ENCODE data around the gene IL22RA2.
A peak's percentile ranks its signal among the peaks of the same experiment; 100 is the strongest.
"Not testable (repeated sequence)": the region's sequence is repeated elsewhere in the genome, so short reads cannot be mapped to it uniquely, and the experiment has no call there.

Gene IL22RA2

GRCh38 chr6:137173501-137173900 lies at the start of gene IL22RA2:
Gene IL22RA2 (minus strand): TSS chr6:137173644. CDS start chr6:137161749, 11,895 bp downstream.
- DNase-seq (ENCODE audit: low read depth) = no peak

DNA sequence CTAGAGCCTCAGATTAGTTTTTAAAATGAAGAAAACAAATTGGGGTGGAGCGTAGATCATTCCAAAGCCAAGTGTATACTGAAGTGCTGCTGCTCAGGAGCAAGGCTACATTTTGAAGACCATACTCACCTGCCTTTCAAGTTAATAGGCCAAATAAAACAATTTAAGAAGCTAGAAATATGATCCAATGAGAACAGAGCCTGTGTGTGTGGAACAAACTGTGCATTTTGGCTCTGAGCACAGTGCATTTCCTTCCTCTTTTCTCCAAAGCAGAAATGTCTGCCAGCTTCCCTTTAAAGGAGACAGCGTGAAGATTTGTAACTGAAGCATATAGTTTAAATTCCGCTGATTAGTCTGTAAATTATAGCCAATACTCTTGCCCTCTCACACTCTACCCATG lies 48.9 kb upstream of the IL22RA2 start:
- no peak for DNase-seq (ENCODE audit: low read depth)

DNA sequence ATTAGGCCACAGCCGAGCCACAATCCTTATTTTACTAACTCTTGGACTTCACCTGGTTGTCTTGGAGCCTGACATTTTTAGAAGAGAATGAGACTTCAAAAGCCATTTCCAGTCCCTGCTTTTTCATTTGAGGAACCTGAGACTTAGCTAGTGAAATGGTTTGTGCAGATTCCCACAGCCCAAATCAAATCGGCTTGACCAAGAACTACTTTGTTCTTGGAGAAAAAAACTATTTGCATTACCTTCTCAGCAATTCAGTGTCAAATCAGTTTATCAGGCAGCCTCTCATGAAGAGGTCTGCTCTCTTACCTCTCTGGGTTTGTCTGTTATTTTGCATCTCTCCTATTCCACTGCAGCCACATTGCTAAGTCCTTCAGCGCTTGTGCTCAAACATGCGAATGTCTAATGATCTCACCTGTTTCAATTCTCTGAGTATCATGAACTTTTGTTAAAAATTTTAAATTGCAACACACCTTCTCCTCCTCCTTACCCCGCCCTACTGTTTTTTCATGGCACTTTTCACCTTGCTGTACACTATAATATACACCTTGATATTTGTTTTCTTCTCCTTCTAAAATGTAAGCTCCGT lies 46.3 kb upstream of the IL22RA2 start:
- no peak for DNase-seq (ENCODE audit: low read depth)

GRCh38 chr6:137218917-137219663 lies 45.6 kb upstream of the IL22RA2 start, which contains the start of gene IFNGR1:
Gene IFNGR1 (minus strand): TSS chr6:137219385. CDS start chr6:137219327, 58 bp downstream.
- peak; percentile 91 for DNase-seq (ENCODE audit: low read depth)

GRCh38 chr6:137218473-137218916 lies 45.1 kb upstream of the IL22RA2 start:
- DNase-seq (ENCODE audit: low read depth) = no peak

DNA sequence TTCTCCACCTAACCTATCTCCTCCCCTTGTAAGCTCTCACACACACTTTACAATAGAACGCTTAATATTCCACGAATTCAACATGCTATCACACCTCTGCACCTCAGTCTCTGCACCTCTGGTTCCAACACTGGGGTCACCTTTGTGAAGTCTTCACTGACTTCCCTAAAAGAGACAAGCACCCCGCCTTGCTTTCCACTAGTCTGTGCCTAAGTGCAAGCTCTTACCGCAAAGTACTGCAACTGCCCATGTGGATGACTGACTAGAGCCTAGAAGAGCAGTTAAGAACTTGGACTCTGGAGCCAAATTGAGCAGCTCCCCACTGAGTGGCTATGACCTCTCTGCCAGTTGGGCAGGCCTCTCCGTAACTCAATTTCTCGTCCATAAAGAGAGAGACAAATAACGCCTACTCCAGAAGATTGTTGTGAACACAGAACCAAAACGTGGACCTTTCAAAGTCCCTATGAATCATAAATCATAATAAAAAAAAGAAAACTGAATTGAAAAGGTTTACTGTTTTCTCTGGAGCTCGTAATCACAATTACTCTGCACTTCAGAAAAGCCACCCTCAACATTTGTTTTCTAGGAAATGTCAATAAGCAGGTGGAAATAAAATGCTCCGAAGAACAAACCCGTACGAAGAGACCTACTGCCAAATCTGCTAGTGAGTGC lies 44.5 kb upstream of the IL22RA2 start:
- no peak for DNase-seq (ENCODE audit: low read depth)

GRCh38 chr6:137216875-137217553 lies 43.6 kb upstream of the IL22RA2 start:
- DNase-seq (ENCODE audit: low read depth) = no peak

- no peak for DNase-seq (ENCODE audit: low read depth)
Observed at GRCh38 chr6:137216106-137216505, 42.7 kb upstream of the IL22RA2 start.

- not testable (repeated sequence) for DNase-seq (ENCODE audit: low read depth)
Observed at GRCh38 chr6:137215630-137216029, 42.2 kb upstream of the IL22RA2 start.

- no peak for DNase-seq (ENCODE audit: low read depth)
Observed at GRCh38 chr6:137214931-137215330, 41.5 kb upstream of the IL22RA2 start.

GRCh38 chr6:137213813-137214212 lies 40.4 kb upstream of the IL22RA2 start:
- DNase-seq (ENCODE audit: low read depth) = no peak

DNA sequence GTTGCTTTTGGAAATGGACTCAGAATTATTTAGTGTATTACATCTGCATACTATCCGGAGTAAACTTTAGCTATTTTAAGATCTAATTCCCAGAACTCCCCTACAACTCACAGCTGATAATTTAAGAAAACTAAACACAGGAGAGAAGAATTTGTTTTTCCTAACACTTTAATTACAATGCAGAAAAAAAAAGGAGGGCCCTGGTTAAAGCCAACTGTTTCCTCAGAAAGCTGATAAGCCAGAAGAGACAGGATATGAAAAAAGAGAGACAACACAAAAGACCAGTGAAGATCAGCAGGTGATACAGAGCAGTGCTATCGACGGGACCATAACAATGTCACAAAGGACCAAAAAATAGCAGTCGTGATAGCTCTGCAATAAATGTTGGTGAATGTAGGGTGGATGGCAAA lies 39.9 kb upstream of the IL22RA2 start:
- DNase-seq (ENCODE audit: low read depth) = no peak

DNA sequence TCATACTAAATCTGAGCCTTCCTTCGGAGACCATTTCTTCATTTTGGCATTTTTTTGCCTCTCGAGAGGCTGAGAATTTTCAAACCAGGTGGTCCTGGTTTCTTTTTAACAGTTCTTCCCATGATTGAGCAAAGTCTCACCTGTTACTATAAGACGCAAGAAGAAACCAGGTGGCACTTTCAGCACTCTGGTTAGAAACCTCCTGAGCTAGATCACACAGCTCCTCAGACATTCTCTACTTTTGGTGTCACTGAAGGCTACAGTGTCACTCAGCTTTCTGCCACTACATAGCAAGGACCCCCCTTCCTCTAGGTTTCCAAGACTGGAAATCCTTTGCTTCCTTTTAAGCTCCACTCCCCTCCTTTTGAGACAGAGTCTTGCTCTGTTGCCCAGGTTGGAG lies 38.5 kb upstream of the IL22RA2 start:
- no peak for DNase-seq (ENCODE audit: low read depth)

- DNase-seq (ENCODE audit: low read depth) = no peak
Observed at GRCh38 chr6:137210903-137211302, 37.5 kb upstream of the IL22RA2 start.

GRCh38 chr6:137208279-137208678 lies 34.8 kb upstream of the IL22RA2 start:
- DNase-seq (ENCODE audit: low read depth) = no peak

- not testable (repeated sequence) for DNase-seq (ENCODE audit: low read depth)
Observed at GRCh38 chr6:137207457-137207856, 34.0 kb upstream of the IL22RA2 start.

DNA sequence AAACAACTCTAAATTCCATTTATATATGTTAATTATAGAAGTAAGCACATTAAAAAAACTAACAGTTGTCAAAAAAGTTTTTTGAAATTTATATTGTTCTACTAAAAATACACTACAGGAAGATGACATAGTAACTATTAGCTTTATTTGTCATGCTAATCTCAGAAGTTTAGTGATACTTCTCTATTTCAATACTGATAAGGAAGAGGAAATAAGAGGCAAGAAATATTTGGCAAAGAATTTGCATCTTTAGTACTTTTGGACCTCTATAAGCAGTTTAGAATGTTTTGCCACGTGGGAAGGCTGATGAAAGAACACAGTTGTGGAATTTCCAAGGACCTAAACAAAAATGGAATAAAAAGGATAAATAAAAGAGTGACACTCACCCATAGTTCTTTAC lies 33.1 kb upstream of the IL22RA2 start:
- DNase-seq (ENCODE audit: low read depth) = no peak

DNA sequence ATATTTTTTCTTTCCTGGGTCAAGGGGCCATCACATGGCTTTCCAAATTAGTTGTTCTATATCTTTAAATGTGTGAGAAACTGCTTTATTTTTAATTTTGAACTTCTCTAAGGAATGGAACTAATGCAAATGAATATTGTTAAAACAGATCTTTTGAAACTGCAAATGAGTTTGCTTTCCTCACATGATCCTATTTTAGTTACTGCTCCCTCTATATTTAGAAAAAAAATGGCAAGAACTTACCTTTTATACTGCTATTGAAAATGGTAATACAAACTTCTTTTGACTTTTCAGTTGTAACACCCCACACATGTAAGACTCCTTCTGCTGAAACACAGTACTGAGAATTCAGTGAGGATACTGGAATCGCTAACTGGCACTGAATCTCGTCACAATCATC lies 29.8 kb upstream of the IL22RA2 start:
- no peak for DNase-seq (ENCODE audit: low read depth)

GRCh38 chr6:137202078-137202477 lies 28.6 kb upstream of the IL22RA2 start:
- DNase-seq (ENCODE audit: low read depth) = no peak

DNA sequence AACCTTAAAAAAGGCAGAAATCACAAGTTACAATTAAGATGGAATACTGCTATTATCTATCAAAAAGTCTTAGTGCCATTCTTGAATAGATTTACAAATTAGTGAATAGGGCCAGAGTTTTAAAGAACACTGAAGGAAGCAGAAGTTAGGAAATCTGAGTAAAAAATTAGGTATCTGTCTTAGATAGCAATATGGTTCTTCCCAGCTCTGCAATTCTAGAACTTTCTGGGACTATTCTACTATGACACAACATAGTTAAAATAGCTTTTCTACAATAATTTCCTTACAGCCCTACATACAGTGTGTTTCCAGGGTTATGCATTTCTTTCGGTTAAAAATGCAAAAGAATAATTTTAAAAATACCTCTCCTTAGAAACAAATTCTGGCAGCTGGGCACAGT lies 27.6 kb upstream of the IL22RA2 start:
- no peak for DNase-seq (ENCODE audit: low read depth)

- no peak for DNase-seq (ENCODE audit: low read depth)
Observed at GRCh38 chr6:137200288-137200687, 26.8 kb upstream of the IL22RA2 start.

All from stimulated activated CD8-positive, alpha-beta memory T cell treated with anti-CD3 and anti-CD28 coated beads, Interleukin-12 subunit alpha, Interleukin-12 subunit beta, amount 100 ng/mL, for 1 hour (primary cell).